ENCODE measurements around the gene INAFM1. TPM values are rescaled to one million over a fixed set of nuclear protein-coding genes. Genes with fewer than 3 reads are reported as not detected.

The INAFM1 gene
- polyA plus RNA-seq, 1 of the 3 experiments (the other 2 are of a cell fraction): 5.5 TPM

DNA sequence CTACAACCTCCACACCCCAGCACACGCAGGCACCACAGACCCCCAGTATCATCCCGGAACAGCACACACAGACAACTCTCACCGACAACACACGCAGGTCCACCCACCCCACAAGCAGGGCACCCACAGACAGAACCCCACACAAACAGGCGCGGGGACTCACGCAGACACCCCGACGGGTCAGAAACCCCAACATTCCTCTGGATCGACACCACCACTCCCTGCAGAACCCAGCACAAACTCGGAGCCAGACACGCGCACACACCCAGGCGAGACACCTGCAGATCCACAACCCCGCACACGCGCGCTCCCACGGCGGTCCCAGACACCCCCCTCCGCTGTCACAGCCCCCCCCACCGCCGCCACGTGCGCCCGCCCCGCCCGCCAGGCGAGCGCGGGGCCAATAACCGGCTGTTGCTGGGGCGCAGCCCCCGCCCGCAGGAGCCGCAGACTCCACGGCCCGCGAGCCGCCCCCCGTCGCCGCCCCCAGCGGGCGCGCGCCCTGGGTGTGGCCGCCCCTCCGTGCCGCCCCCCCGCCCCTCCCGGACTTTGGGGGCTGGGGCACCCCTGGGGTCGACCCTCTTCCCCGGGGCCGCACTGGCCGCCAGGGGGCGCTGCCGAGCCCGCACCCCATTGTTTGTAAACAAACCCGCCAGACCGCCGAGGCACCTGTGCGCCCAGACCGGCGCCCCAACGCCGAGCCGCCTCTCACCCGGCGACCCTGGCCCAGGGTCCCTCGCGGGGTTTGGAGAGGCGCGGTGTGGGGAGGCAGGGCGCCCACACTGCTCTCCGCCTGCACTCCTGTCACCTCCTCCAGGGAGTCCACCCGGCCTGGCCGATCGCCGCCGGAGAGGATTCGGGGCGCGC, 44.4 kb upstream of the INAFM1 start (continued):
- TF ChIP-seq, protein P1, sequence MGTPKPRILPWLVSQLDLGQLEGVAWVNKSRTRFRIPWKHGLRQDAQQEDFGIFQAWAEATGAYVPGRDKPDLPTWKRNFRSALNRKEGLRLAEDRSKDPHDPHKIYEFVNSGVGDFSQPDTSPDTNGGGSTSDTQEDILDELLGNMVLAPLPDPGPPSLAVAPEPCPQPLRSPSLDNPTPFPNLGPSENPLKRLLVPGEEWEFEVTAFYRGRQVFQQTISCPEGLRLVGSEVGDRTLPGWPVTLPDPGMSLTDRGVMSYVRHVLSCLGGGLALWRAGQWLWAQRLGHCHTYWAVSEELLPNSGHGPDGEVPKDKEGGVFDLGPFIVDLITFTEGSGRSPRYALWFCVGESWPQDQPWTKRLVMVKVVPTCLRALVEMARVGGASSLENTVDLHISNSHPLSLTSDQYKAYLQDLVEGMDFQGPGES (IDR thresholded peaks at IDR 0.05; ENCODE audit: low read depth, low read length): no peak
- TF ChIP-seq RAD21 (IDR thresholded peaks at IDR 0.05; ENCODE audit: low read length) (no peak), RXRA (IDR thresholded peaks at IDR 0.05; ENCODE audit: borderline replicate concordance, low read depth) (no peak), MEF2A (IDR thresholded peaks at IDR 0.05; ENCODE audit: borderline replicate concordance, low read depth) (no peak)

GRCh38 chr19:47230921-47231214, 43.8 kb upstream of the INAFM1 start, which contains the start of gene BBC3:
Gene BBC3, minus strand, starts transcription at chr19:47231199. Its CDS starts 2,768 bp downstream, at chr19:47228431.
- TF ChIP-seq, protein P1 (IDR thresholded peaks at IDR 0.05; ENCODE audit: low read depth, low read length): no peak
- no peak for TF ChIP-seq RFX5 (IDR thresholded peaks at IDR 0.05; ENCODE audit: low read length)
- TF ChIP-seq, protein P2, sequence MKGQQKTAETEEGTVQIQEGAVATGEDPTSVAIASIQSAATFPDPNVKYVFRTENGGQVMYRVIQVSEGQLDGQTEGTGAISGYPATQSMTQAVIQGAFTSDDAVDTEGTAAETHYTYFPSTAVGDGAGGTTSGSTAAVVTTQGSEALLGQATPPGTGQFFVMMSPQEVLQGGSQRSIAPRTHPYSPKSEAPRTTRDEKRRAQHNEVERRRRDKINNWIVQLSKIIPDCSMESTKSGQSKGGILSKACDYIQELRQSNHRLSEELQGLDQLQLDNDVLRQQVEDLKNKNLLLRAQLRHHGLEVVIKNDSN (IDR thresholded peaks at IDR 0.05; ENCODE audit: borderline replicate concordance, low read depth): no peak
- TF ChIP-seq NRF1 (IDR thresholded peaks at IDR 0.05; ENCODE audit: low read depth, low read length): no peak
- TF ChIP-seq EP300 (IDR thresholded peaks at IDR 0.05; ENCODE audit: borderline replicate concordance in 1 of 2, low read depth in 1 of 2, low read length in 1 of 2): no peak
- TF ChIP-seq, protein P3, sequence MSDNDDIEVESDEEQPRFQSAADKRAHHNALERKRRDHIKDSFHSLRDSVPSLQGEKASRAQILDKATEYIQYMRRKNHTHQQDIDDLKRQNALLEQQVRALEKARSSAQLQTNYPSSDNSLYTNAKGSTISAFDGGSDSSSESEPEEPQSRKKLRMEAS (IDR thresholded peaks at IDR 0.05; ENCODE audit: low read depth): no peak
- no peak for TF ChIP-seq CHD2 (IDR thresholded peaks at IDR 0.05; ENCODE audit: low read length, partially characterized antibody)
- TF ChIP-seq TCF12 (IDR thresholded peaks at IDR 0.05): no peak
- TF ChIP-seq SMC3 (IDR thresholded peaks at IDR 0.05; ENCODE audit: low read depth, low read length): no peak
- no peak for TF ChIP-seq JUND (IDR thresholded peaks at IDR 0.05)
- TF ChIP-seq TEAD4 (IDR thresholded peaks at IDR 0.05; ENCODE audit: borderline replicate concordance, insufficient read depth): no peak
- TF ChIP-seq ELF1 (IDR thresholded peaks at IDR 0.05): no peak
- TF ChIP-seq, protein P4, sequence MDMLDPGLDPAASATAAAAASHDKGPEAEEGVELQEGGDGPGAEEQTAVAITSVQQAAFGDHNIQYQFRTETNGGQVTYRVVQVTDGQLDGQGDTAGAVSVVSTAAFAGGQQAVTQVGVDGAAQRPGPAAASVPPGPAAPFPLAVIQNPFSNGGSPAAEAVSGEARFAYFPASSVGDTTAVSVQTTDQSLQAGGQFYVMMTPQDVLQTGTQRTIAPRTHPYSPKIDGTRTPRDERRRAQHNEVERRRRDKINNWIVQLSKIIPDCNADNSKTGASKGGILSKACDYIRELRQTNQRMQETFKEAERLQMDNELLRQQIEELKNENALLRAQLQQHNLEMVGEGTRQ (IDR thresholded peaks at IDR 0.05; ENCODE audit: borderline replicate concordance, low read depth, low read length): no peak
- TF ChIP-seq, protein P5, sequence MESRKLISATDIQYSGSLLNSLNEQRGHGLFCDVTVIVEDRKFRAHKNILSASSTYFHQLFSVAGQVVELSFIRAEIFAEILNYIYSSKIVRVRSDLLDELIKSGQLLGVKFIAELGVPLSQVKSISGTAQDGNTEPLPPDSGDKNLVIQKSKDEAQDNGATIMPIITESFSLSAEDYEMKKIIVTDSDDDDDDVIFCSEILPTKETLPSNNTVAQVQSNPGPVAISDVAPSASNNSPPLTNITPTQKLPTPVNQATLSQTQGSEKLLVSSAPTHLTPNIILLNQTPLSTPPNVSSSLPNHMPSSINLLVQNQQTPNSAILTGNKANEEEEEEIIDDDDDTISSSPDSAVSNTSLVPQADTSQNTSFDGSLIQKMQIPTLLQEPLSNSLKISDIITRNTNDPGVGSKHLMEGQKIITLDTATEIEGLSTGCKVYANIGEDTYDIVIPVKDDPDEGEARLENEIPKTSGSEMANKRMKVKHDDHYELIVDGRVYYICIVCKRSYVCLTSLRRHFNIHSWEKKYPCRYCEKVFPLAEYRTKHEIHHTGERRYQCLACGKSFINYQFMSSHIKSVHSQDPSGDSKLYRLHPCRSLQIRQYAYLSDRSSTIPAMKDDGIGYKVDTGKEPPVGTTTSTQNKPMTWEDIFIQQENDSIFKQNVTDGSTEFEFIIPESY (IDR thresholded peaks at IDR 0.05; ENCODE audit: borderline replicate concordance, low read depth): no peak
- TF ChIP-seq RCOR1 (IDR thresholded peaks at IDR 0.05; ENCODE audit: low read length): no peak
- no peak for TF ChIP-seq RXRA (IDR thresholded peaks at IDR 0.05; ENCODE audit: borderline replicate concordance, low read depth)
- TF ChIP-seq SIN3A (IDR thresholded peaks at IDR 0.05; ENCODE audit: borderline replicate concordance, low read depth, low read length): no peak
- TF ChIP-seq YY1 (IDR thresholded peaks at IDR 0.05; ENCODE audit: low read depth): no peak
- H3K4me1 ChIP-seq (ENCODE audit: control insufficient read depth in 1 of 2, insufficient read depth in 2 of 2, low read depth in 1 of 2, low read length in 1 of 2): peaks cover 20 to 34% of the 10 kb centered on the region in 2 experiments

More at GRCh38 chr19:47230921-47231214, 43.8 kb upstream of the INAFM1 start, which contains the start of gene BBC3:
- Histone ChIP-seq H3K27ac (ENCODE audit: low read depth in 2 of 2, low read length in 1 of 2) (peak within 1 kb of the TSS; percentile 90), H3K4me2 (peak within 1 kb of the TSS; percentile 97), H3K27me3 (ENCODE audit: insufficient read depth) (no peaks in the 10 kb centered on the region), H3K36me3 (replicated peaks in 1 of 2; ENCODE audit: control insufficient read depth in 1 of 2, insufficient read depth in 2 of 2, low read length in 1 of 2) (no peaks in the 10 kb centered on the region), H3F3A (replicated peaks; ENCODE audit: insufficient read depth) (peaks cover 44% of the 10 kb centered on the region), H3K9ac (peak within 1 kb of the TSS; percentile 89), H3K79me2 (ENCODE audit: insufficient read depth) (peaks cover 53% of the 10 kb centered on the region), H3K9me3 (no peaks in the 10 kb centered on the region), H2AFZ (ENCODE audit: low read depth) (no peak within 1 kb of the TSS), H3K9me2 (no peaks in the 10 kb centered on the region), H4K20me1 (ENCODE audit: insufficient read depth) (peaks cover 25% of the 10 kb centered on the region), H3K4me3 (ENCODE audit: low read depth in 2 of 2, low read length in 1 of 2) (peak within 1 kb of the TSS; percentile 49 to 93)
- POLR2A ChIA-PET: no interaction called here
- 3% methylated on average over 7 of the region's 43 CpGs for WGBS (ENCODE audit: low lambda C conversion rate)
- no peak for DNase-seq
- CTCF ChIA-PET: no interaction called here
